HL-60 (cell line): ENCODE results near the gene FTO.

Experiments used
- CTCF ChIP-seq: IDR thresholded peaks from one replicate; pipeline ENCODE4 v1.5.1; 2011; ENCODE audit warnings: low read length, control low read depth, inconsistent platforms; ENCODE audit not compliant: insufficient read depth
- POLR2AphosphoS5 ChIP-seq: IDR thresholded peaks from 2 replicates; pipeline ENCODE4 v1.6.1; 2012; ENCODE audit warnings: low read depth
- REST ChIP-seq: IDR thresholded peaks from 2 replicates; pipeline ENCODE4 v1.6.1; 2012; ENCODE audit warnings: low read depth; ENCODE audit not compliant: insufficient replicate concordance

DNA sequence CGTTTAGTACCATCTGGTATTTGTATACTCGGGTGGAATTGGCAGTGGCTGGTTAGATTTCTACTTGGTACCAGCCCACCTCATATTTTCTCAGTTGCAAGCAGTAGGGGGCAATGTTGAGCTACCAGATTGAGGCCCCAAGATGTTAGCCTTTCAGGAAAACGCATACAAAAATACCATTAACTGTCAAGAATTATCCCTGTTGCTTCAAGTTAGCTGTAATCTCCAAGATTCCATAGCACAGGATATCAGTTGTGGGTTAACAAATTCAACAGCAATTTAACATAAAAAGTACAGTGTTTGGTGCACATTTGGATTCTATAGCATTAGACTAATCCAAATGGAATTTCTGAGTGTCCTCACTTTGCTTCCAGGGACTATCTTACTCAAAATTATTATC is 188.2 kb downstream of the FTO start:
- TF ChIP-seq CTCF, result peak; percentile 20
- TF ChIP-seq REST, result no peak
- no peak for TF ChIP-seq POLR2AphosphoS5
